ENCODE measurements around the gene BMP2.
A peak's percentile ranks its signal among the peaks of the same experiment; 100 is the strongest.

BMP2 gene

DNA sequence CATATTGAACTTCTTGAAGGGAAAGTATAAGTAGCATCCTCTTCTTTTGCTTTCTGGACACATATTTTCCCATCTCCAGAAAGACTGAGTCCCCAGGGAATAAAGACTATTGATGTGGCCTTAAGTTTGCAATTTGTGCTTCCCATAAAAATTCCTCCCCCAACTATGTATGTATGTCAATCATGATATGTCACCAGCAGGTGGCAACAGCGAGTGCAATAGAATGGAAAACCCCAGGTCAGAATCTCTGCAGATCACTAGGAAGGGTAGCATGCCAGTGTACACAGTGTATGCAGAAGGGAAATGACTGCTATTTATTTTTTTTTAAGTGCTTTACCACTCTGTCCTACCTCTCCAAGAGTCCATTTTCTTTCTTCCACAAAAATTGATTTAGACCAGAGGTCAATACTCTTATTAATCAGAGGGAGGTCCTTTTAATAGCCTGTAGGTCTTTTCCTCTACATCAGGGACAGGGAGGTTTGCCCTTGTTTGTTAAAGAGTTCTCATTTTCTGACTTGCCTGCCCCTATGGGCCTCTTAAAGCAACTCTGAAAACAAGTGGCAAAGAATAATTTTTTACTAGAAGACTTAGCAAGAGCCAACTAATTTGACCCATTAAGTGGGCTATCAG, 61.4 kb downstream of the BMP2 start:
- DNase-seq: peak in 39 of 56 donors; percentile 1 to 82 (median 22)

DNA sequence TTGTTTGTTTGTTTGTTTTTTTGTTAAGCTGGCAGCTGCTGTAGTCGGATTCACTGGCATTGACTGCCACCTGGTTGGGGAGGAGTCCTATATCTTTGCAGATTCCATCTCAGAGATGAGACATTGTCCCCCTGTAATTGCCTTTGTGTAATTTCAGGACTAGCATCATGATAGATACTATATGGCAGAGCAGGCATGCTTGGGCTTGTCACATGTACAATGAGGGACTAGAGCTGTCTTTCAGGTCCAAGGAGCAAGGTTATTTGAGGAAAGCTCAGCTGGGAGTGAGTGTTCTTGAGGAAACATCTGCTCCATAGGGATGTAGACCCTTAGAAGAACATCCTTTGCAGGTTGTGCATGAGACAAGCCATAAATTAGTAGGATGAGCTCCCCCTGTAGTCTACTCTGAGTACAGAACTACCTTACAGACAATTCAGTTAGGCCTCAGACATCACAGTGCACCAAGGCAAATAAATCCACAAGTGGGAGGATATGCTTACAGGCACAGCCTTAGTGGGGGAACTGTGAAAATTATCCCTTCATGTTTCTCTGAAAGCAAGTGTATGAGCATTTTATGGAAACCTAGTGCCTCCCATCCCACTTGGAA, 62.1 kb downstream of the BMP2 start:
- DNase-seq: no peak

Measured in nucleus accumbens (tissue), 56 donors.